K562 (cell line): ENCODE results near the gene NCMAP. TPM values are rescaled to one million over a fixed set of nuclear protein-coding genes. Genes with fewer than 3 reads are reported as not detected.

Source experiments
- REST ChIP-seq, 2 experiments: fragments of 450-650 bp; formaldehyde crosslinking in 1 of 2; IDR thresholded peaks; 2 replicates each; pipeline versions ENCODE4 v1.4.0 to v1.6.1; 2014 to 2020; ENCODE audit warnings: mild to moderate bottlenecking in 2 of 2, borderline replicate concordance in 1 of 2, low read depth in 1 of 2
- USF1 ChIP-seq: sonication (generic); formaldehyde crosslinking; IDR thresholded peaks from 2 replicates; pipeline ENCODE4 v1.9.0; 2022; ENCODE audit warnings: mild to moderate bottlenecking, missing genetic modification reagents
- USF2 ChIP-seq: sonication (generic); formaldehyde crosslinking; IDR thresholded peaks from 2 replicates; pipeline ENCODE4 v1.5.0; 2020; ENCODE audit warnings: missing genetic modification reagents
- polyA plus RNA-seq, 8 experiments: library from polyadenylated mRNA; depleted of rRNA in 4 of 8; stranded (reverse) in 5 of 8; unstranded in 3 of 8; fragments of >200 nt; fragmentation: Nextera tagmentation in 2 of 8; fragmentation: Illumina TruSeq in 1 of 8; extraction: Ambion mirVana in 2 of 8; extraction: Trizol in 1 of 8; gene quantifications; 2 replicates each; pipeline versions ENCODE4 v1.2.1 to v1.2.3, GENCODE V29; 2011 to 2014; ENCODE audit warnings: inconsistent platforms in 1 of 8, missing spikeins in 1 of 8
- total RNA-seq, 7 experiments: library from RNA; depleted of rRNA in 6 of 7; stranded (reverse); fragments of >200 nt in 6 of 7; fragmentation: Illumina TruSeq in 2 of 7; extraction: Trizol in 2 of 7; gene quantifications; 2 replicates each; pipeline versions ENCODE4 v1.2.1 to v1.2.3, GENCODE V29; 2011 to 2021; ENCODE audit warnings: low replicate concordance in 1 of 7

Gene NCMAP
- total and polyA plus RNA-seq, 9 of the 15 experiments (the other 6 are each of a cell fraction or from before 2014, with no cell fraction given) = 0.03 TPM; not detected in 8

GRCh38 chr1:24506691-24507381 lies 49.1 kb upstream of the NCMAP start (continued):
- peak; percentile 81 for TF ChIP-seq USF2
- peak; percentile 73 for TF ChIP-seq USF1 (CRISPR knock-in tag)
- 0 out of 2 replicates have a peak, but pooled peaks have one; percentile 7 for TF ChIP-seq REST (IDR thresholded peaks at IDR 0.05; ENCODE audit: borderline replicate concordance)
- TF ChIP-seq REST (CRISPR knock-in tag; IDR thresholded peaks at IDR 0.05; ENCODE audit: low read depth) = no peak
- TF ChIP-seq, all 486 proteins: peak for 8
